Tibial nerve (tissue), 3 donors: Measurements from ENCODE around the gene HSP90AB1.

ENCODE experiments used
- POLR2A ChIP-seq, 2 donors: fragments of 450-650 bp; IDR thresholded peaks; one replicate each; pipeline ENCODE4 v1.6.1; 2017; ENCODE audit warnings: antibody characterized with exemption in 2 of 2, mild to moderate bottlenecking in 2 of 2, moderate library complexity in 2 of 2
- TF ChIP-seq, protein P1 (sequence below), 5 experiments: fragments of 200-600 bp in 3 of 5; fragments of 450-650 bp in 2 of 5; sonication (generic) in 3 of 5; IDR thresholded peaks; one replicate each; pipeline ENCODE4 v1.5.1; 2016 to 2019; ENCODE audit warnings: antibody characterized with exemption in 5 of 5, mild to moderate bottlenecking in 3 of 5, moderate library complexity in 2 of 5

DNA sequence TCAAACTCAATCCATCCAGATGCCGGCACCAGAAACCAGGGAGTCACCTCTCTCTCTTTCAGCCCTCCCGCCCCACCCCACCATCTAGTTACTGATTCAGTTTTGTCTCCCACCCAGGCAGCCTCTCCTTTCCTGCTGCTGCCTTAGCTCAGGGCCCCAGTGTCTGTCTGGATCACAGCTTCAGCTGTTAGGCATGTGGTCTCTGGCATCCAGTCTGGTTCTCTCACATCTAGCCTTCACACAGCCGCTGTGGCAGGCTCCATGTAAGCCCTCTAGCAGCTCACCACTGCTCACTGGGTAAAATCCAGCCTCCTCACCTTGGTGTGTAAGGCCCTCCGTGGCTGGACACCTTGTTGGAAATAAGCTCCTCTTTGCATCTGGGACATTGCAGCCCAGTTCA lies 44.9 kb downstream of the HSP90AB1 start:
- TF ChIP-seq, protein P1, sequence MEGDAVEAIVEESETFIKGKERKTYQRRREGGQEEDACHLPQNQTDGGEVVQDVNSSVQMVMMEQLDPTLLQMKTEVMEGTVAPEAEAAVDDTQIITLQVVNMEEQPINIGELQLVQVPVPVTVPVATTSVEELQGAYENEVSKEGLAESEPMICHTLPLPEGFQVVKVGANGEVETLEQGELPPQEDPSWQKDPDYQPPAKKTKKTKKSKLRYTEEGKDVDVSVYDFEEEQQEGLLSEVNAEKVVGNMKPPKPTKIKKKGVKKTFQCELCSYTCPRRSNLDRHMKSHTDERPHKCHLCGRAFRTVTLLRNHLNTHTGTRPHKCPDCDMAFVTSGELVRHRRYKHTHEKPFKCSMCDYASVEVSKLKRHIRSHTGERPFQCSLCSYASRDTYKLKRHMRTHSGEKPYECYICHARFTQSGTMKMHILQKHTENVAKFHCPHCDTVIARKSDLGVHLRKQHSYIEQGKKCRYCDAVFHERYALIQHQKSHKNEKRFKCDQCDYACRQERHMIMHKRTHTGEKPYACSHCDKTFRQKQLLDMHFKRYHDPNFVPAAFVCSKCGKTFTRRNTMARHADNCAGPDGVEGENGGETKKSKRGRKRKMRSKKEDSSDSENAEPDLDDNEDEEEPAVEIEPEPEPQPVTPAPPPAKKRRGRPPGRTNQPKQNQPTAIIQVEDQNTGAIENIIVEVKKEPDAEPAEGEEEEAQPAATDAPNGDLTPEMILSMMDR (IDR thresholded peaks at IDR 0.05), result no peak
- no peak for TF ChIP-seq POLR2A (IDR thresholded peaks at IDR 0.05)
